Sciatic nerve (tissue), 2 donors: ENCODE results near the gene OLIG3. TPM values are rescaled to one million over a fixed set of nuclear protein-coding genes. Genes with fewer than 3 reads are reported as not detected.

Source experiments
- ATAC-seq: fragments of 200-7000 bp; cut with Tn5 transposase; one replicate; pipeline ENCODE4 v1.9.1; 2020; ENCODE audit warnings: mild to moderate bottlenecking, moderate library complexity
- DNase-seq: peaks from one replicate; pipeline ENCODE4 v3.0.0-alpha.2; 2020; ENCODE audit warnings: low spot score
- intact Hi-C: fragments of 100-400 bp; cut with DNase I; formaldehyde crosslinking; loops from one replicate; pipeline ENCODE4 v1.14.2; 2022
- total RNA-seq: library from RNA; stranded (reverse); fragmentation: NEBNext Ultra II Directional; extraction: Animal tissue kit (Norgen Biotek cat#: 25700); gene quantifications from one replicate; pipeline ENCODE4 v1.2.1, GENCODE V29; 2021
- donor health status: DM: no; HTN: no; CAD: no.
- donor health status: DM: no; HTN: no; CAD: no.

OLIG3 gene
- total RNA-seq = not detected

DNA sequence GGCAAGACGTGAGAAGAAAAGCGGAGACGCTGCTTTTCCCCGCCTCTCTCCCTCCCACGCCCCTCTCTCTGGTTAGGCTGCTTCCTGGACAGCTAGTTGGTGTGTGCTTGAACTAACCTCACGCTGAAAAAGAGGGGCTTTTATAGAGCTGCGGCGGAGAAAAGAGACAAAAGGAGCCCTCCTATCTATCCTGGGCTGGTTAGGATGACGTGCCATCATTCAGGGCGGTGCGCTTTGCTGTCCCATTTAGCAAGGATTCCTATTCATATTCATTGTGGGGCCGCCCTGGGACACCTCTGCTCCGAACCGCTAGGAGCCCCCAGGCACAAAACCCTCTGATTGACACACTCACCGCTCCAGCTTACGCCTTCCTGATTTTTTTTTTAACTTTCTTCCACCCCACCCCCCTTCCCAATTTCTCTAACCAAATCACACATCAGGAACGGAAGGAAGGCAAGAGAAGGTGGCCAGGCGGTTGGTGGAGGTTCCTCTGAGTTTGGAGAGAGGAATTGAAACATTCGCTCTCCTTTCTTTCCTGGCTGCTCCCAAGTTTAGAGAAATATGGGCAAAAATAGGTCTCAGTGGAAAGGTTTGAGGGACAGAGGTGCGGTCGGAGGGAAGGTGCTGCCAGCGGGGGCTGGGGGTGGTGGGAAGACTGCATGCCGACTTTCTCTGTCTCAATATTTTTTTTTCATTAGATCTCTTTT is at the start of gene OLIG3:
OLIG3 (minus strand) TSS at position 114 of the 707 bp plus-strand sequence. CDS start 224 bp downstream, outside the sequence.
- ATAC-seq (no peak), DNase-seq (no peak)
- intact Hi-C loops = no loop called here

DNA sequence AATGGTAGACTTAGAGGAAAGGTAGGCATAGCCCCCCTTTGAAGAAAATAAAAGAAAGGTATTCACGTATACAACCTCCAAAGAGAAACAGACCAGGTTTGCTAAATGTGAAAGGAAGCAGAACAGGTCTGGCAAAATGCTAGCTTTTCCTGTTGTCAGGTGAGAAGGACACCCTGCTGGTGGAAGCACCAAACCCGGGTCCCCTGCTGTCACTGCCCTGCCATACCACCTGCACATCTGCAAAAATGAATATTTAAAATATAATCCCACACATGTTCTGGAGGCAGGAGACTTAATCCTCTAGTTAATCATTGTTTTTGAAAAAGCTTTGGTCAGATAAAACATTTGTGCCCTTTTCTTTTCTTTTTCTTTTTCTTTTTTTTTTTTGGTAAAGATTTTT is 48.9 kb upstream of the OLIG3 start:
- no peak for DNase-seq
- ATAC-seq = no peak
- intact Hi-C loops = no loop called here

DNA sequence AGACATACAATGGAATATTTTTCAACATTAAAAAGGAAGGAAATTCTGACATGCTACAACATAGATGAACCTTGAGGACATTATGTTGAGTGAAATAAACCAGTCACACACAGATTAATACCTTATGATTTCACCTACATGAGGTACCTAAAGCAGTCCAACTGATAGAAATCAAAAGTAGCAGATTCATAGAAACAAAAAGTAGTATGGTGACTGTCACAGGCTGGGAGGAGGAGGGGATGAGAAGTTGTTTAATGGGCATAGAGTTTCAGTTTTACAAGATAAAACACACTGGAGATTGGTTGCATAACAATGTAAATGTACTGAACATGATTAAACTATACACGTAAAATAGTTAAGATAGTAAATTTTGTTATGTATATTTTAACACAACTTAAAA is 48.5 kb upstream of the OLIG3 start:
- DNase-seq (no peak), ATAC-seq (no peak)
- intact Hi-C loops = no loop called here

- intact Hi-C loops = no loop called here
- ATAC-seq = no peak
Observed at GRCh38 chr6:137541534-137542063, 47.4 kb upstream of the OLIG3 start.

GRCh38 chr6:137536104-137536773 is 42.0 kb upstream of the OLIG3 start:
- ATAC-seq = no peak
- no peak for DNase-seq
- intact Hi-C loops = no loop called here

More at GRCh38 chr6:137541534-137542063, 47.4 kb upstream of the OLIG3 start:
- no peak for DNase-seq

DNA sequence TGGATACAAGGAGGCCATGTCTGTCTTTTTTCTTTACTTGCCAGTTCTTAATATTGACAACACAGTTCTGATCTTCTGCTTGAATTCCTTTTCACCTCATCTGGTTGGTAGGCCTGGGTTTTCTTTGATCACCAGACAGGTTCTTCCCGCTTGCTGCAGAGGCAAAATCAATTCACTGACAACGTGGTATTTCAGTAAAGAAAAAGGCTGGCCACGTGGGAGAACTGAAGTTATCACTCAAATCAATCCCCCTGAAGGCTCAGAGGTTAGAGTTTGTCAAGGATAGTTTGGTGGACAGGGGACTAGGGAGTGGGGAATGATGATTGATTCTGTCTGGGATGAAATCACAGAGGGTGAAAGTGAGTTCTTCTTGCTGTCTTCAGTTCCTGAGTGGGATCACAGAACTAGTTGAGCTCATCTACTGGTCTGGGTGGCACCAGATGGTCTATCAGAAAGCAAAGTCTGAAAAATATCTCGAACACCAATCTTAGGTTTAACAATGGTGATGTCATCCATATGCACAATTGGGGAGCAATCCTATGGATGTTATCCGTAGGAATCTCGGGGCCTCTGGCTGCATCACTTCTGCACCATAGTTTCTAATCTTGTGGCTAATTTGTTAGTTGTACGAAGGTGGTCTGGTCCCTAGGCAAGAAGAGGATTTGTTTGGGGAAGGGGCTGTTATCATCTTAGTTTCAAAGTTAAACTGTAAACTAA is 37.3 kb upstream of the OLIG3 start:
- DNase-seq = no peak
- intact Hi-C loops = loop anchor here (1.0 kb wide), 1 partner anchor 34 kb away; no protein-coding TSS in a partner anchor
- no peak for ATAC-seq

DNA sequence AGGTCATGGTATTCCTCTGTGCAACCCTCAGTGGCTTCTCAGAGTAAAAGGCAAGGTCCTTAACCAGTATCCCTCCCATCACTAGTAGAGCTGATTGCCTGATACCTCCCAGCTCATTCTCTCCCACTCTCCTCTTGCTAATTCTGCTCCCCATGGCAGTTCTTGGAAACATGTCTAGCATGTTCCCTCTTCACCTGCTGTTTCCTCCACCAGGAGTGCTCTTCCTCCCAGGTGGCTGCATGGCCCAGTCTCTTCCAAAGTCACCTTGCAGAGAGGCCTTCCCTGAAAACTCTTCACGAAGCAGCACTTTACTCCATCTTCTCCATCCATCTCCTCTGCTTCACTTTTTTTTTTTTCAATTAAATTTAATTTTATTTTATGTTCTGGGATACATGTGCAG is 36.2 kb upstream of the OLIG3 start:
- ATAC-seq (no peak), DNase-seq (no peak)
- intact Hi-C loops = no loop called here

GRCh38 chr6:137522831-137523230 is 28.6 kb upstream of the OLIG3 start:
- DNase-seq = no peak
- intact Hi-C loops = no loop called here
- ATAC-seq = no peak

GRCh38 chr6:137522198-137522798 is 28.1 kb upstream of the OLIG3 start:
- intact Hi-C loops = no loop called here
- ATAC-seq (no peak), DNase-seq (no peak)

- no peak for DNase-seq
- intact Hi-C loops = no loop called here
- no peak for ATAC-seq
Observed at GRCh38 chr6:137520520-137520919, 26.3 kb upstream of the OLIG3 start.

GRCh38 chr6:137519629-137520176 is 25.5 kb upstream of the OLIG3 start:
- intact Hi-C loops = no loop called here
- no peak for ATAC-seq
- DNase-seq = no peak

DNA sequence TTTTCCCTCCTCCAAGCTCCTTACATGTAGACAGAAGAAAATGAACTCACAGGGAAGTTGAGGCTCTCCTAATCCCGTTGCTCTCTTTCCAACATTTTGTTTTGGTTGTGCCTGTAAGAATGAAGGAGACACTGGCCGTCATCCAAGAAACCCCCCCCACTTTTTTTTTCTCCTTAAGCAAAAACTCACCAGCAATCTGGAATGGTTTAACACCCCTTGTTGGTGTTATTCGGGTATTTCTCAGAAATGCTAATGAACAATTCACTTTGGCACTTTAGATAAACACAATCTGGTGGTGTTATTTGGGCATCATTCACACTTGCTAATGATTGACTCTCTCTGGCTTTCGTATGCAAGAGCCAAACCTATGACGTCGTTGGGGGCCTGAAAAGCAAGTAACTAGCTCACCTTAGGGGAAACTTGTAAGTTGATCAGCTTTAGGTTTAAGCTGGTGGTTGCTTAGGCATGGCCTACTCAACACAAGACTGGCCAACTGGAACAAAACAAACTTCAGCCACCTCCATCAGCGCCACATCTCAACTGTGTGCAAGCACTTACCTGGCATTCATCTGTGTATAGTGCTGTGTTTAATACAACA is 24.3 kb upstream of the OLIG3 start:
- ATAC-seq = no peak
- DNase-seq = no peak
- intact Hi-C loops = no loop called here

DNA sequence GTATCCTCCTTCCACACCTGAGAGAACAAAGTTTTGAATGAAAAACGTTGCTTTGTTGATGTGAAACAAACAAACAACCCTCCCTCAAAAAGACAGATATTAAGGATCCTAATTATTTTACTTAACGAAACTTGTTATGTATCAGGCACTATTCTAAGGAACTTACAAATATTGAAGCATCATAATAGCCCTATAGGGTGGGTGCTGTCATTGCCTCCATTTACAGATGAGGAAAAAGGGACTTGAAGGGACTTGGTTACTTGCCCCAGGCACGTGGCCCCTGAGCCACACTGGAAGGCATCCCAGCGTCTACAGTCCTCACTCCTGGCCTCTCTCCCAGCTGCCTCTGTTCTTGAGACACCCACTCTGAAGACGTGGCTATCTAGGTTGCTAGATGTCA is 20.2 kb upstream of the OLIG3 start:
- DNase-seq = no peak
- intact Hi-C loops = no loop called here
- no peak for ATAC-seq

DNA sequence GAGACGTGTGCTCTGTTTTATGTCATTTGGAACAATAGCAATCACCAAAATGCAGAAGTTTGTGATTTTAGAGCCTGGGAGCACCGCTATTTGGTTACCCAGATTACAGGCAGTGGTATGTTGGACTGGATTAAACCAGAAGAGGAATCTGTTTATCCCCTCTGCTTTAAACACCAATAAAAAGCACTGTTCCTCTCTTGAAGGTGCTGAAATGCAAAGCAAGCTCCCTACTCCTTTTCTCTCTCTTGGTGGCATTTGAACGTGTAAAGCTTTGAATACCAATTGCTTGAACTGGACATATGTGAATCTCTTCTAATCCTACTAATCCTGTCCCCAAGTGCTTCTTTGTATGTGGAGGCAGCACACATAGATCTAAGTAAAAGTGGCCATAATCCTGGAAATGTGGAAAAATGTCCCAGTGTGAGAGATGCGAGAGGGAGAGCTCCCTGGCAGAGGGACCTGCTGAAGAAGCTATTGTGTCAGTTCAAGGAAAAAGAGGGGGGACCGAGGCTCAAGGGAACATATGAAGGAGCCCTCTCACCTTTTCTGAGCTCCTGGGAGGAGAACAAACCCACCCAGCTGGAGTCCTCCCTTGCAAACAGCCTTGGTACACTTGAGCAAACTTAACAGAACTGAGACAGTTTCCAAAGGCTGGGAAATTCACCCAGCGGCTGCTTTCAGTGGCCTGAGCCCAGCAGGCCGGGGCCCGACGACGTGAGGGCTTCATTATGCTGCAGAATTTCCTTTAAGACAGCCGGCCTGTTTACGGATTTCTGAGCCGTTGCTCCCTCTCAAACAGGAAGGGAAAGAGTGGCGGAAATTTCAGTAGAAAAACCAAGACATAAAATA is 18.8 kb upstream of the OLIG3 start:
- intact Hi-C loops = no loop called here
- ATAC-seq (no peak), DNase-seq (no peak)

- no peak for ATAC-seq
Observed at GRCh38 chr6:137510923-137511322, 16.7 kb upstream of the OLIG3 start.

DNA sequence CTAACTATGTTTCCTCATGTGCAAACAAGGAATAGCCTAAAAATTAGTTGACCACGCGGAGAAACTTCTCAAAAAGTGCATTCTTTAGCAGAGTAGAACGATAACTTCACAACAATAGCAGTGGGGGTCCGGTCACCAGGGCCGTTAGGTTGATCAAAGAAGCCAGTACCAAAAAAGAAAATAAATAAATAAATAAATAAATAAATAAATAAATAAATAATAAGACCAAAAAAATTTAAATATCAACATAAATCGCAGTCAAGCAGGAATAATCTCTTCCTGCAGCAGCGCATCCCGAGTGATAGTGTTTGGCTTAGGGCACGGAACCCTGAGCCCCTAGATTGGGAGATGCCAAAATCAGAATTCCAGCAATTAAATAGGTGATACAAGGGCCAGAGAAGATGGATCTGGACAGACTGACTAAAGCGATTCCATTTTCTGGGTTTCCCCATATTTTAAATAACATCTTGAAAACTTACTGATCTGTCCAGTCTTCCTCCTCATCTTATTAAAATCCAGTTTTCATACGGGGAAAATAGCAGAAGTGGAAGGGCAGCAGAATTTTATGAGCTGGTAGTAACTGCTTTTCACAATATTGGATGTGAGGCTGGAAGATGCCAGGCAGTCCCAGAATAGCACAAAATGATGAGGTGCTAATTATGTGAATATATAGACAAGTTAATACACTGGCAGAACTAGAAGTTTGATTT is 4.4 kb upstream of the OLIG3 start:
- no peak for ATAC-seq
- DNase-seq = no peak
- intact Hi-C loops = no loop called here

More at GRCh38 chr6:137510923-137511322, 16.7 kb upstream of the OLIG3 start:
- intact Hi-C loops = no loop called here
- DNase-seq = no peak
